BLaER1 (cell line): Measurements from ENCODE around the gene RGS5.

Experiments used
- H3K27ac ChIP-seq: shearing (Covaris generic); formaldehyde crosslinking; 2 replicates; pipeline ENCODE4 v1.8.1; 2022
- H3K27me3 ChIP-seq: shearing (Covaris generic); formaldehyde crosslinking; 2 replicates; pipeline ENCODE4 v1.8.1; 2022
- H3K36me3 ChIP-seq: shearing (Covaris generic); formaldehyde crosslinking; 2 replicates; pipeline ENCODE4 v1.8.1; 2022
- H3K4me1 ChIP-seq: shearing (Covaris generic); formaldehyde crosslinking; 2 replicates; pipeline ENCODE4 v1.8.1; 2022
- H3K4me2 ChIP-seq: shearing (Covaris generic); formaldehyde crosslinking; 2 replicates; pipeline ENCODE4 v1.8.1; 2022
- H3K4me3 ChIP-seq: shearing (Covaris generic); formaldehyde crosslinking; 2 replicates; pipeline ENCODE4 v1.8.1; 2022
- H3K9ac ChIP-seq: shearing (Covaris generic); formaldehyde crosslinking; 2 replicates; pipeline ENCODE4 v1.8.1; 2022
- H3K9me3 ChIP-seq: shearing (Covaris generic); formaldehyde crosslinking; 2 replicates; pipeline ENCODE4 v1.8.1; 2022
- H4K20me1 ChIP-seq: shearing (Covaris generic); formaldehyde crosslinking; 2 replicates; pipeline ENCODE4 v1.8.1; 2022
- Cebpa-rat ChIP-seq: shearing (Covaris generic); IDR thresholded peaks from 2 replicates; pipeline ENCODE4 v1.8.1; 2022

RGS5 gene

DNA sequence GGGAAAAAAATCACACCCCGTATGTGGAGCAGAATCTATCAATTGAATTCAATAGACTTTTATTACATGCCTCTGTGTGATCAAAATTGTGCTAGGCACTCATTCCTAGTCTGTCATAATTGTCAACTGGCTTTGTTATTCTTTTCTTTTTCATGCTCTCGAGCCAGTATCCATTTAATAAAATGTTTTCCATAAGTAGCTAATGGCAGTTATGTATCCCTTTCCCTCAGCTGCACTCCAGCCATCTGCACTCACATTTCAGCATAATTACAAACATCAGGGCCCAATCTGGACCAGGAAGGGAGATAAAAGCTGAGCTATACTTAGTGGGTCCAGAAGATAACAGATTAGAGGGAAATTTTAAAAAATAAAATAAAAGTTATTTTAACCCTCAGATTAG lies 15.9 kb downstream of the RGS5 start:
- no peak for TF ChIP-seq Cebpa-rat
- no peaks in the 10 kb centered on the region for H3K27me3 ChIP-seq
- H3K4me2 ChIP-seq = no peak overlapping the region
- no peaks in the 10 kb centered on the region for H3K36me3 ChIP-seq
- H3K4me3 ChIP-seq = no peak overlapping the region
- H3K9me3 ChIP-seq = no peaks in the 10 kb centered on the region
- H3K4me1 ChIP-seq = no peaks in the 10 kb centered on the region
- no peak overlapping the region for H3K9ac ChIP-seq
- H4K20me1 ChIP-seq = no peaks in the 10 kb centered on the region
- no peak overlapping the region for H3K27ac ChIP-seq

DNA sequence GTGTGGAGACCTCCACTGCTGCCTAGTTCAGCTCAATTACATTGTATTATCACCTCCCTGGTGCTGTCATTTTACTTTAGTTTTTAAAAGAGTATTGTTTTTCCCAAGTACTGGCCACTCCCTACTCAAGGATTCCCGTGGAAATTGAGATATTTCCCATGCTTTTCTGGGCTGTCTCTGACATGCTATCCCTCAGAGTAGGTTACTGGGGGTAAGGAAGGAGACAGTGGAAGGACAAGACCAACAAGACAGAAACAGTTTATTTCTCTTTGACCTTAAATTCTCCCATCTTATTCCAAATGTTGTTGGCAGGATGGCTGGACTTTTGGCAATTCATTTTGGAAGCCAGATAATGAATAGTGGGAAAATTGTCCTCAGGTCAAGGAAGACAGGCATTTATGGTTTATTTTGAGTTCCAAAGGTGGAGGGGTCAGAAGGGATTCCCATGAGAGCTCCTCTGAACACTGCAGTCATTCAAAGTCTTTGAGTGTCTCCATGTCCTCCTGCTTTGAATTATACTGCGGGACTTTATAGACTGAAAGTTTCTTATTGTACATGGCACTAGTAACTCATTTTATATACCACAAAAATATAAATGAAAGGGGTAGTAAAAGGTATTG lies 20.3 kb downstream of the RGS5 start:
- Histone ChIP-seq H4K20me1 (no peaks in the 10 kb centered on the region), H3K4me2 (no peak overlapping the region), H3K36me3 (no peaks in the 10 kb centered on the region), H3K27me3 (no peaks in the 10 kb centered on the region), H3K27ac (no peak overlapping the region), H3K9ac (no peak overlapping the region), H3K4me3 (no peak overlapping the region), H3K9me3 (no peaks in the 10 kb centered on the region), H3K4me1 (no peaks in the 10 kb centered on the region)
- no peak for TF ChIP-seq Cebpa-rat

GRCh38 chr1:163178628-163179027 lies 24.1 kb downstream of the RGS5 start:
- Histone ChIP-seq H3K4me3 (no peak overlapping the region), H3K36me3 (no peaks in the 10 kb centered on the region), H4K20me1 (no peaks in the 10 kb centered on the region), H3K4me1 (no peaks in the 10 kb centered on the region), H3K27me3 (no peaks in the 10 kb centered on the region), H3K4me2 (no peak overlapping the region), H3K9ac (no peak overlapping the region), H3K27ac (no peak overlapping the region), H3K9me3 (no peaks in the 10 kb centered on the region)
- TF ChIP-seq Cebpa-rat = no peak

DNA sequence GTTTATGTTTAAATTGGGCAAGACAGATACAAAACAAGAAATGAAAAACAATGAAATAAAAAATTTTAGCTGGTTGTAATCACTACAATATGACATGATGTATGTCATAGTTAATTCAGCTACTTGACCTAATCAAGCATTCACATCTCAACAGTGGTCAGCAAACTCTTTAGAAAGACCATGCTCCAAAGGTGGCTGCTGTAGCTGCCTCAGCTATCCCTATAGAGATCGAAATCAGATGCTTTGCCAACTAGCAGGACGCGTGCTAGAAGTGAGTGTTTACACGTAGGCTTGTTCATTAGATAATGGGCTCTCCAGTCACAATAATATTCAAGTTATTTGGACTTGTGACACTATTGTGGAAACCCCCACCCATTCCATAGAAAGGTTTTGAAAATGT lies 25.9 kb downstream of the RGS5 start:
- Histone ChIP-seq H4K20me1 (no peaks in the 10 kb centered on the region), H3K27me3 (no peaks in the 10 kb centered on the region), H3K9me3 (no peaks in the 10 kb centered on the region), H3K4me1 (no peaks in the 10 kb centered on the region), H3K27ac (no peak overlapping the region), H3K4me3 (no peak overlapping the region), H3K4me2 (no peak overlapping the region), H3K9ac (no peak overlapping the region), H3K36me3 (no peaks in the 10 kb centered on the region)
- TF ChIP-seq Cebpa-rat = no peak

- Histone ChIP-seq H3K27ac (no peak overlapping the region), H3K4me3 (no peak overlapping the region)
These were observed 27.9 kb downstream of the RGS5 start for GRCh38 chr1:163174524-163175437.

DNA sequence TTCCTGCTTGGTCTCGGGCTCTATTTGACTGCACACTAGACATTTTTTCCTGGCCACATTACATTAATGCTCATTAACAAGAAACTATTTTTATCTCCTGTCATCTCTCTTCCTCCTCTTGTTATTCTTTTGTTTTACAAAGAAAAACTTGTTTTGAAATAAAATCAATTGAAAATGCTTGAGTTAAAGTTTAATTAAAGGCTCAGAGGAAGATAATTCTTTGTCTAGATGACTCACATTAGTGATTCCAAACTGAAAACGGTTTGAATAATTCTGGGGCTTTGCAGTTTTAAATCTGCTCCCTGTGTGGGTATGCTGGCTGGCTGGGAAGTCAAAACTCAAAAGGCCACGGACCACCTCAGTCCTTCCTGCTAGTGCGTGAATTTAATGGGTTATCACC lies 29.6 kb downstream of the RGS5 start:
- Histone ChIP-seq H4K20me1 (no peaks in the 10 kb centered on the region), H3K9ac (no peak overlapping the region), H3K4me2 (no peak overlapping the region), H3K9me3 (no peaks in the 10 kb centered on the region), H3K4me3 (no peak overlapping the region), H3K27ac (no peak overlapping the region), H3K36me3 (no peaks in the 10 kb centered on the region), H3K4me1 (no peaks in the 10 kb centered on the region), H3K27me3 (no peaks in the 10 kb centered on the region)
- TF ChIP-seq Cebpa-rat = no peak

More at GRCh38 chr1:163174524-163175437, 27.9 kb downstream of the RGS5 start:
- Histone ChIP-seq H4K20me1 (no peaks in the 10 kb centered on the region), H3K36me3 (no peaks in the 10 kb centered on the region), H3K9ac (no peak overlapping the region), H3K4me1 (no peaks in the 10 kb centered on the region), H3K4me2 (no peak overlapping the region), H3K9me3 (no peaks in the 10 kb centered on the region), H3K27me3 (no peaks in the 10 kb centered on the region)
- no peak for TF ChIP-seq Cebpa-rat

DNA sequence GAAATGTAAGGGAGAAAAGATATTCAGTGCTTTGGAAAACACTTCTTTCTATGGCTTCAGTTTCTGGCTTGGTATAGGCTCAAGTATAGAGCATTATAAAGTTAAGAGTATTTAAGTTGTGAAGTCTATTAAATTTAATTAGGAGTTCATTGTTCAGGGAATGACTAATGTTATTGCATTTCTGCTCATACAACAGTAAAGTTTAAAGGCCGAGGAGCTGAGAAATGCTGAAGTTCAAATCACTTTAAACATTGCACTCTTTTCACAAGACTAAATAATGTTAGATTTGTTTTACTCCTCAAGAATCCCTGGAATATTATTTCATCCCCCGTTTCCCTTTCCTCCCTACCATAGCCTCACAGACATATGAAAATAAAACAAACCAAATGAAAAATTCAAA lies 30.1 kb downstream of the RGS5 start:
- H3K4me3 ChIP-seq = no peak overlapping the region
- H3K27me3 ChIP-seq = no peaks in the 10 kb centered on the region
- H3K4me2 ChIP-seq = no peak overlapping the region
- H3K27ac ChIP-seq = no peak overlapping the region
- no peaks in the 10 kb centered on the region for H3K36me3 ChIP-seq
- H3K9me3 ChIP-seq = no peaks in the 10 kb centered on the region
- no peaks in the 10 kb centered on the region for H4K20me1 ChIP-seq
- TF ChIP-seq Cebpa-rat = no peak
- no peak overlapping the region for H3K9ac ChIP-seq
- H3K4me1 ChIP-seq = no peaks in the 10 kb centered on the region

- Histone ChIP-seq H3K27me3 (no peaks in the 10 kb centered on the region), H3K9ac (no peak overlapping the region), H3K36me3 (no peaks in the 10 kb centered on the region), H3K4me1 (no peaks in the 10 kb centered on the region), H3K27ac (no peak overlapping the region), H3K4me2 (no peak overlapping the region), H3K9me3 (no peaks in the 10 kb centered on the region), H4K20me1 (no peaks in the 10 kb centered on the region), H3K4me3 (no peak overlapping the region)
- no peak for TF ChIP-seq Cebpa-rat
These were observed 30.9 kb downstream of the RGS5 start for GRCh38 chr1:163171826-163172225.

DNA sequence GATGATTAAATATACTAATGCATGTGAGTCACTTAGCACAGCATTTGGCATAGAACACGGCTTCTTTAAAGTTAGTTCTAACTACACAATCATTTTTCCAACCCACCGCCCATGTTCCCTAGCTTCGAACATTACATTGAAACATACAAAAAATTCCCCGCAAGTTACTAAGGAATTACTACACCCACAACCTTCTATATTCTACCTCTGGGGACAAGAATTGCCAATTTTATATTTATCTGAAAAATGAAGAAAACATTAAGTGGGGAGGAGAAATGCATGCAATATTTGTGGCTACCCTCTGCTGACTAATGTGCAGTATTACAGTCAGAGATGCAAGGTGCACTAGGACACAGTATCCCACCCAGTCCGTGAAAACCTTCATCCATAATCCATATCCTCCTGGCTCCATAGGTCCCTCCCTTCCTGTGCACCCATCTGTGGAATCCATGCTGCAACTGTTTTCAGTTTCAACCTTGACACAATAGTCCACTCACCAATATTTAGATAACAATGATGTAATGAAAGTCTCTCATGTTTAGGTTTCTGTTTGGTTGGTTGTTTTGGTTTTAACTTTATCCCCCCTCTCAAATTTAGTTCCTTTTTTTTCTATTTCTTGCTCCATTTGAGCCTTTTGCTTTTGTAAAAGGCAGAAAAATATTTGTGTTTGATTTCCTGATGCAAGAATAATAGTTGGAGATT lies 31.6 kb downstream of the RGS5 start:
- Histone ChIP-seq H3K9ac (no peak overlapping the region), H3K4me2 (no peak overlapping the region), H3K27me3 (no peaks in the 10 kb centered on the region), H4K20me1 (no peaks in the 10 kb centered on the region), H3K4me1 (no peaks in the 10 kb centered on the region), H3K9me3 (no peaks in the 10 kb centered on the region), H3K27ac (no peak overlapping the region), H3K36me3 (no peaks in the 10 kb centered on the region), H3K4me3 (no peak overlapping the region)
- no peak for TF ChIP-seq Cebpa-rat

DNA sequence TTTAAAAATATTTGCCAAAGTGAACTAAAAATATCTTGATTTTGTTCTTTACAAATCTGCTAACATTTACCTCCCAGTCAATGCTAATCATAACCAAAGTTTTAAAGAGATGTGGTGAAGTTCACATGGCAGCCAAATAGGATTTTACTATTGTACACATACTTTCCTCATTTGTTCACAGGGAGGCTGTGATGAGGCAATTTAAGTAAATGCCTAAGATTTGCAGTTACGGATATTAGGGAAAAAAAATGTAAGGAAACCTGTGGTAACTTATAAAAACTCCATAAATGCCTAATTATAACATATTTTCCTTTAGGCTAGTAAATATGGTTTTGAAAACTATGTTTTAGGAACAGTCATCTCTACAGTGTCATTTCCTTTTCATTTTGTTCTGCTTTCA lies 32.4 kb downstream of the RGS5 start:
- Histone ChIP-seq H3K4me1 (no peaks in the 10 kb centered on the region), H3K9ac (no peak overlapping the region), H3K27ac (no peak overlapping the region)

More for the DNA sequence above, 32.4 kb downstream of the RGS5 start:
- Histone ChIP-seq H3K4me2 (no peak overlapping the region), H3K36me3 (no peaks in the 10 kb centered on the region), H3K9me3 (no peaks in the 10 kb centered on the region), H3K27me3 (no peaks in the 10 kb centered on the region), H3K4me3 (no peak overlapping the region), H4K20me1 (no peaks in the 10 kb centered on the region)
- TF ChIP-seq Cebpa-rat = no peak
